HUES64 (cell line): ENCODE results near the gene PPP2R2B.

Experiments used
- H3K27ac ChIP-seq: 2 replicates; pipeline ENCODE4 v1.7.0; 2013; ENCODE audit warnings: low read depth, low read length, inconsistent platforms
- H3K27me3 ChIP-seq: 2 replicates; pipeline ENCODE4 v1.6.1; 2013; ENCODE audit warnings: mild to moderate bottlenecking, low read length; ENCODE audit not compliant: insufficient read depth
- H3K36me3 ChIP-seq: 2 replicates; pipeline ENCODE4 v1.6.1; 2013; ENCODE audit warnings: mild to moderate bottlenecking, low read length; ENCODE audit not compliant: insufficient read depth
- H3K4me1 ChIP-seq: 2 replicates; pipeline ENCODE4 v1.6.1; 2013; ENCODE audit warnings: mild to moderate bottlenecking, low read length, moderate library complexity; ENCODE audit not compliant: insufficient read depth
- H3K4me3 ChIP-seq: 2 replicates; pipeline ENCODE4 v1.5.1; 2013; ENCODE audit warnings: mild to moderate bottlenecking, low read length, moderate library complexity
- H3K9ac ChIP-seq: 2 replicates; pipeline ENCODE4 v1.6.1; 2013; ENCODE audit warnings: mild to moderate bottlenecking, low read depth, low read length
- H3K9me3 ChIP-seq: 2 replicates; pipeline ENCODE4 v1.6.1; 2013; ENCODE audit warnings: low read depth, low read length; ENCODE audit not compliant: insufficient read depth
- WGBS: fragments of 150-250, 120-280 bp; methylation state at CpG from one replicate; pipeline ENCODE4 v1.1.7; 2013; ENCODE audit warnings: missing lambda C conversion rate; 5-methylcytosine and 5-hydroxymethylcytosine counted together

The PPP2R2B gene

DNA sequence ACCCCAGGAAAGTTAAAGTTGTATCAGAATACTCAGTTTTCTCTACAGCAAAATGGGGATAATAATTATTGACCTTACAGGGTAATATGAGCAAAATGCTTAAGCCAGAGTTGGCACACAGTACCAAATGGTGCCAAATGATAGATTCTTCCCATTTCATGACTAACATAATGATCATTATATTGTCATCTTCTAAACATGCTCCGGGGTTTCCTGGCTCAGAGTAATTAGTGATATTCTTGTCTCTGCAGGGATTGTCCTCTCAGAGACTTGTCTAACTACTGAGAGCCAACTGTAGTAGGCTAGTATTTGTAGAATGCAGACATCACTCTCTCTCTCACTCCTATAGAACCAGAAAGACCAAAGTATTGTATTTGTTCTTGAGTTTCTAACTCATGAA is 25.2 kb upstream of the PPP2R2B start:
- Histone ChIP-seq H3K4me3 (no peak overlapping the region), H3K27me3 (no peaks in the 10 kb centered on the region), H3K27ac (no peak overlapping the region), H3K9me3 (no peaks in the 10 kb centered on the region), H3K36me3 (no peaks in the 10 kb centered on the region), H3K9ac (no peak overlapping the region), H3K4me1 (no peaks in the 10 kb centered on the region)
- WGBS = 100% methylated on average over 1 of the region's 1 CpG

GRCh38 chr5:146902471-146902870 is 23.9 kb upstream of the PPP2R2B start:
- H3K4me3 ChIP-seq = no peak overlapping the region
- no peaks in the 10 kb centered on the region for H3K27me3 ChIP-seq
- H3K27ac ChIP-seq = no peak overlapping the region
- H3K36me3 ChIP-seq = no peaks in the 10 kb centered on the region
- no peak overlapping the region for H3K9ac ChIP-seq
- no peaks in the 10 kb centered on the region for H3K4me1 ChIP-seq
- WGBS = 93% methylated on average over 3 of the region's 3 CpGs
- H3K9me3 ChIP-seq = no peaks in the 10 kb centered on the region

- 0 out of 2 replicates have a peak, but pooled peaks cover 7% of the 10 kb centered on the region for H3K9me3 ChIP-seq
- no peak overlapping the region for H3K4me3 ChIP-seq
- WGBS = 98% methylated on average over 1 of the region's 3 CpGs
- no peak overlapping the region for H3K9ac ChIP-seq
- no peaks in the 10 kb centered on the region for H3K36me3 ChIP-seq
- H3K4me1 ChIP-seq = no peaks in the 10 kb centered on the region
- H3K27me3 ChIP-seq = no peaks in the 10 kb centered on the region
- H3K27ac ChIP-seq = no peak overlapping the region
These were observed 18.5 kb upstream of the PPP2R2B start for GRCh38 chr5:146897061-146897460.

DNA sequence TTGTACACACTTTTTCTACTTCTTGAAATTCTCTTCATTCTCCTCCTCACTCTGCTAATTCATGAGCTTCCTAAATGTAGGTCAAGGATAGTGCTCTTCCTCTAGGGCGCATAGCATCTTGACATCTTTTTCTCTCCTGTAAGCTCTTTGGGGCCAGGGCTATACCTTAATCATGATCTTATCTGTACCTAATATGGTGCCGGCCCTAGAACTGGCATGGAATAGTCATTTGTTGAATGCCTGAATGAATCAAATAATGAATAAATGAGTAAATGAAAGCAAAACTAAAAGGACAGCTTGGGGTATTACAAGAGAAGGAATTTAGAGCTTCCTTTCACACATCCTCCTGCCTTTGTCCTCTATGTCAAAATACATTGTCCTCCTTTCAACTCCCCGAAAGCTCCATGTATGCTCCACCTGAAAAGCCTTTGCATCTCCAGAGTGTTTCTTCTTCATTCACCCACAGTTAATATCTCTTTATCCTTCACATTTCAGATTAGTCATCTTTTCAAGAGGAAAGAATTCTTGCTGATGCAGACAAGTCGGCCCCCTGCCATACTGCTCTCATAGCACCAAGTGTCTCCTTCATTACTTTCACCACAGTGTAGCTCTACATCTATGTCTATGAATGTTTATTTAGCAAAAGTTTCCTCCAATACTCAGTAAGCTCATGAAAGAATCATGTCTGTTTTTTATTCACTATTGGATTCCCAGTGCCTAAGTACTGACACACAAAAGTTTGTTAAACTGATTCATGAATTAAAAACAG is 16.4 kb upstream of the PPP2R2B start:
- WGBS = 93% methylated on average over 4 of the region's 4 CpGs
- no peak overlapping the region for H3K4me3 ChIP-seq
- peaks cover 12% of the 10 kb centered on the region for H3K4me1 ChIP-seq

DNA sequence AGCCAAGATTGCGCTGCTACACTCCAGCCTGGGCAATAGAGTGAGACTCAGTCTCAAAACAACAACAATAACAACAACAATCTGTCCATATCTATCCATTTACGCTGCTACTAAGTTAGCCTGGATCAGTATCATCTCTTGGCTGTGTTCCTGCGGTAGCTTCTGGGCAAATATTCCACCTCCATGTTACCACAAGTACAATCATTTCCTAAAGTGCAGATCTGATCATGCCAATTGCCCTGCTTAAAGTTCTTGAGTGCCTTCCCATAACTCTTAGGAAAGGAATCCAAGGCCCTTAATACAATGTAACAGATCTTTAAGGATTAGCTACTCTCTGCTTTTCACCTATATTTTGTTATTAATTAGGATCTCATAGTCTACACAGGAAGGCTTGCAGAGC is 15.4 kb upstream of the PPP2R2B start:
- no peak overlapping the region for H3K27ac ChIP-seq

More for the DNA sequence above, 16.4 kb upstream of the PPP2R2B start:
- H3K27ac ChIP-seq = no peak overlapping the region
- no peaks in the 10 kb centered on the region for H3K36me3 ChIP-seq
- H3K9ac ChIP-seq = no peak overlapping the region
- 0 out of 2 replicates have a peak, but pooled peaks cover 7% of the 10 kb centered on the region for H3K9me3 ChIP-seq
- H3K27me3 ChIP-seq = no peaks in the 10 kb centered on the region

DNA sequence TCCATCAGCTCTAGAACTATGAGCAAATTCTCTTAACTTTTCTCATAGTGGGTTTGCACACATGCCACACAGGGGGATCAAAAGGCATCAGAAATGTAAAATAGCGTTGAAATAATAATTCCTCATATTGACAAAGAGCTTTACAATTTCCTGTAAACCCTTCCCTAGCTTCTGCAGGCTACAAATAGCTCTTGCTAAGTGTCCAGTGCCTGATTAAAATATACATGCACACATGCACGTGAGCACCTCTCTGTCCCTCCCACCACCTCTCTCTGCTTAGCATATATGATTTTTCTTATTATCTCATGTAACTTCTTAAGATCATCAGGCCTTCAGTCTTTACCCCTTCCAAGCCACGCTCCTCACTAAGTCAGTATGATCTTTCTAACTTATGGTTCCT is 13.7 kb upstream of the PPP2R2B start:
- Histone ChIP-seq H3K4me3 (no peak overlapping the region), H3K9ac (no peak overlapping the region), H3K9me3 (0 out of 2 replicates have a peak, but pooled peaks cover 5% of the 10 kb centered on the region), H3K36me3 (no peaks in the 10 kb centered on the region), H3K27ac (no peak overlapping the region), H3K27me3 (no peaks in the 10 kb centered on the region), H3K4me1 (peaks cover 34% of the 10 kb centered on the region)
- WGBS = 86% methylated on average over 3 of the region's 3 CpGs

More for the DNA sequence above, 15.4 kb upstream of the PPP2R2B start:
- Histone ChIP-seq H3K27me3 (no peaks in the 10 kb centered on the region), H3K9me3 (0 out of 2 replicates have a peak, but pooled peaks cover 7% of the 10 kb centered on the region), H3K36me3 (no peaks in the 10 kb centered on the region), H3K4me1 (peaks cover 21% of the 10 kb centered on the region), H3K4me3 (no peak overlapping the region), H3K9ac (no peak overlapping the region)
- WGBS = 97% methylated on average over 3 of the region's 3 CpGs

GRCh38 chr5:146891511-146891910 is 13.0 kb upstream of the PPP2R2B start:
- Histone ChIP-seq H3K27ac (no peak overlapping the region), H3K9me3 (no peaks in the 10 kb centered on the region), H3K9ac (no peak overlapping the region), H3K4me1 (peaks cover 34% of the 10 kb centered on the region), H3K36me3 (no peaks in the 10 kb centered on the region), H3K4me3 (no peak overlapping the region), H3K27me3 (no peaks in the 10 kb centered on the region)
- WGBS = 94% methylated on average over 1 of the region's 1 CpG

DNA sequence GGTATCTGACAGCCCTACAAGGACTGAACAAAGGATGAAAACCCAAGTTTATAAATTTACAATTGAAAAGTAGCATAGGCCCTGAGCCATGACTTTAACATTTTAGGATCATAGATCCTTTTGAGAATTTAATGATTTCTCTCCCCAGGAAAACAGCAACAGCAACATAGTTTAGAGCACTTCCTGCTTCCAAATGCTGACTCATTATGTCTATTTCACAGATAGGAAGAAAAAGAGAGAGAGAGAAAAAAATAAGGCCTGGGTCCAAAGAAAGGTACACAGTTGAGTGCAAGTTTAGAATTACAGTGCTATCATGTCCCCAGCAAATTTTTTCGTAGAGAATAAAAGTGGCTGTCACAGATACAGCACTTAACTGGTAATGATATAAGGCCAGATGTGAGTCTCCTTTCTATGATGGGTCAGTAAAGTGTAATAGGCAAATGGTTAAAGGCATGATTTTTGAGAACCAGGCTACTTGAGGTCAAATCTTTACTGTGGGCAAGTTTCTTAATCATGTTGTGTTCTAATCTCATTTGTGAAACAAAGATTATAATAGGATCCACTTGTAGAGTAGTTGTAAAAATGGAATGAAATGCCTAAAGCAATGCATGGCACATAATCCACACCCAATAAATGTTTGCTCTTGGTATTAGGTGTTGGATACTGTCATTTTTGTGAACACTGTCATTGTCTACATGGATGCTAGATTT is 12.3 kb upstream of the PPP2R2B start:
- WGBS = 86% methylated on average over 1 of the region's 1 CpG
- no peaks in the 10 kb centered on the region for H3K27me3 ChIP-seq
- H3K4me1 ChIP-seq = peaks cover 34% of the 10 kb centered on the region
- H3K9me3 ChIP-seq = no peaks in the 10 kb centered on the region
- H3K36me3 ChIP-seq = no peaks in the 10 kb centered on the region
- H3K9ac ChIP-seq = no peak overlapping the region
- no peak overlapping the region for H3K4me3 ChIP-seq
- H3K27ac ChIP-seq = no peak overlapping the region; the same call in 1 of the 2 replicates

- 95% methylated on average over 2 of the region's 2 CpGs for WGBS
- Histone ChIP-seq H3K27ac (no peak overlapping the region), H3K4me1 (peaks cover 34% of the 10 kb centered on the region)
These were observed 11.5 kb upstream of the PPP2R2B start for GRCh38 chr5:146890066-146890465.

GRCh38 chr5:146889169-146889568 is 10.6 kb upstream of the PPP2R2B start:
- Histone ChIP-seq H3K36me3 (no peaks in the 10 kb centered on the region), H3K4me1 (peaks cover 34% of the 10 kb centered on the region), H3K27ac (no peak overlapping the region), H3K9me3 (no peaks in the 10 kb centered on the region), H3K9ac (no peak overlapping the region), H3K4me3 (no peak overlapping the region), H3K27me3 (no peaks in the 10 kb centered on the region)
- 91% methylated on average over 1 of the region's 1 CpG for WGBS

More at GRCh38 chr5:146890066-146890465, 11.5 kb upstream of the PPP2R2B start:
- no peaks in the 10 kb centered on the region for H3K36me3 ChIP-seq
- H3K9me3 ChIP-seq = no peaks in the 10 kb centered on the region
- no peaks in the 10 kb centered on the region for H3K27me3 ChIP-seq
- no peak overlapping the region for H3K9ac ChIP-seq
- H3K4me3 ChIP-seq = no peak overlapping the region

- H3K9me3 ChIP-seq = no peaks in the 10 kb centered on the region
- no peak overlapping the region for H3K4me3 ChIP-seq
- peaks cover 34% of the 10 kb centered on the region for H3K4me1 ChIP-seq
- no peaks in the 10 kb centered on the region for H3K36me3 ChIP-seq
- 15% methylated on average over 2 of the region's 3 CpGs for WGBS
- H3K27me3 ChIP-seq = no peaks in the 10 kb centered on the region
- H3K27ac ChIP-seq = no peak overlapping the region
- no peak overlapping the region for H3K9ac ChIP-seq
These were observed 9.9 kb upstream of the PPP2R2B start for GRCh38 chr5:146888351-146888978.
